H1 (cell line): ENCODE measurements around the gene MCM5. TPM values are rescaled to one million over a fixed set of nuclear protein-coding genes. Genes with fewer than 3 reads are reported as not detected.

ENCODE experiments used
- CTCF ChIA-PET: fragments of 300-600 bp; sonication (Branson Sonifier 250); formaldehyde crosslinking; loops from one replicate; lab custom pipeline; 2021; ENCODE audit not compliant: partially characterized antibody; lab: Charles Lee
- POLR2A ChIA-PET: fragments of 300-600 bp; sonication (Branson Sonifier 250); formaldehyde crosslinking; loops from one replicate; lab custom pipeline; 2021; ENCODE audit warnings: inconsistent platforms; ENCODE audit not compliant: partially characterized antibody; lab: Charles Lee
- DNase-seq, 2 experiments: peaks; one replicate each; pipeline versions ENCODE4 v3.0.0 to v3.0.0-alpha.2; 2010 to 2022; ENCODE audit warnings: low spot score in 2 of 2, low read depth in 1 of 2, mixed read lengths in 1 of 2
- FAIRE-seq: peaks from 2 replicates; lab custom pipeline; 2011; peaks lifted over from hg19 to GRCh38; lab: Jason Lieb, UNC
- H2AFZ ChIP-seq: 2 replicates; pipeline ENCODE4 v1.8.1; 2012; ENCODE audit warnings: low read length, inconsistent platforms
- H2AK5ac ChIP-seq: 2 replicates; pipeline ENCODE4 v1.6.1; 2013; ENCODE audit warnings: low read depth, low read length
- H2BK120ac ChIP-seq: replicated peaks from 2 replicates; pipeline ENCODE3; 2013; ENCODE audit warnings: low read depth, low read length, inconsistent platforms
- H2BK12ac ChIP-seq: 2 replicates; pipeline ENCODE4 v1.6.1; 2013; ENCODE audit warnings: low read depth, low read length
- H2BK15ac ChIP-seq: 2 replicates; pipeline ENCODE4 v1.6.1; 2013; ENCODE audit warnings: low read length
- H2BK20ac ChIP-seq: 2 replicates; pipeline ENCODE4 v1.6.1; 2013; ENCODE audit warnings: low read length
- H2BK5ac ChIP-seq: 2 replicates; pipeline ENCODE4 v1.6.1; 2013; ENCODE audit warnings: low read depth, low read length
- H3K14ac ChIP-seq: 2 replicates; pipeline ENCODE4 v1.6.1; 2013; ENCODE audit warnings: inconsistent platforms; ENCODE audit not compliant: insufficient read length
- H3K18ac ChIP-seq: 2 replicates; pipeline ENCODE4 v1.6.1; 2013; ENCODE audit warnings: low read length; ENCODE audit errors: extremely low read depth
- H3K23ac ChIP-seq: 2 replicates; pipeline ENCODE4 v1.6.1; 2013; ENCODE audit warnings: inconsistent platforms; ENCODE audit not compliant: insufficient read length
- H3K23me2 ChIP-seq: 2 replicates; pipeline ENCODE4 v1.6.1; 2013; ENCODE audit warnings: low read depth, low read length
- H3K27ac ChIP-seq: 2 replicates; pipeline ENCODE4 v1.6.1; 2011; ENCODE audit warnings: low read depth, low read length, inconsistent platforms
- H3K27me3 ChIP-seq, 4 experiments: replicated peaks in 1 of 4; 1 replicate in 1 of 4; 2 replicates in 3 of 4; pipeline versions ENCODE4 v1.6.1 to v1.8.1; 2011 to 2013; ENCODE audit warnings: low read length in 3 of 4, mild to moderate bottlenecking in 3 of 4, inconsistent platforms in 2 of 4, mixed read lengths in 2 of 4, moderate library complexity in 1 of 4; ENCODE audit not compliant: control insufficient read depth in 3 of 4, insufficient read depth in 3 of 4; ENCODE audit errors: extremely low read depth in 1 of 4
- H3K36me3 ChIP-seq, 4 experiments: 2 replicates each; pipeline versions ENCODE4 v1.6.1 to v1.8.1; 2011 to 2013; ENCODE audit warnings: mild to moderate bottlenecking in 4 of 4, low read length in 3 of 4, moderate library complexity in 2 of 4, control low read depth in 1 of 4, inconsistent platforms in 1 of 4; ENCODE audit not compliant: insufficient read depth in 4 of 4, control insufficient read depth in 2 of 4
- H3K4ac ChIP-seq: replicated peaks from 2 replicates; pipeline ENCODE3; 2013; ENCODE audit warnings: low read length, low read depth, mixed read lengths, inconsistent platforms; ENCODE audit not compliant: insufficient read length
- H3K4me1 ChIP-seq, 4 experiments: replicated peaks in 1 of 4; 1 replicate in 1 of 4; 2 replicates in 3 of 4; pipeline versions ENCODE4 v1.6.1 to v1.8.1; 2011 to 2013; ENCODE audit warnings: low read length in 3 of 4, inconsistent platforms in 2 of 4, mixed read lengths in 1 of 4; ENCODE audit not compliant: insufficient read depth in 4 of 4, control insufficient read depth in 3 of 4
- H3K4me2 ChIP-seq, 2 experiments: 2 replicates each; pipeline versions ENCODE4 v1.6.1 to v1.8.1; 2011 to 2013; ENCODE audit warnings: low read depth in 2 of 2, low read length in 2 of 2, control low read depth in 1 of 2, inconsistent platforms in 1 of 2, mild to moderate bottlenecking in 1 of 2; ENCODE audit not compliant: insufficient read depth in 1 of 2
- H3K4me3 ChIP-seq, 4 experiments: fragments of 200-600, 300-600 bp in 1 of 4; sonication (generic), shearing (Covaris generic), sonication (Bioruptor Twin) in 1 of 4; 2 replicates each; pipeline versions ENCODE4 v1.5.1 to v1.8.1; 2011 to 2016; ENCODE audit warnings: low read length in 4 of 4, low read depth in 3 of 4, control low read depth in 2 of 4, inconsistent platforms in 2 of 4, mild to moderate bottlenecking in 2 of 4, mixed read lengths in 1 of 4, moderate library complexity in 1 of 4; ENCODE audit not compliant: insufficient read depth in 2 of 4; ENCODE audit errors: extremely low read depth in 1 of 4
- H3K56ac ChIP-seq: replicated peaks from 2 replicates; pipeline ENCODE3; 2013; ENCODE audit warnings: low read depth, mild to moderate bottlenecking, mixed read lengths, low read length, inconsistent platforms; ENCODE audit not compliant: insufficient read length
- H3K79me1 ChIP-seq: 2 replicates; pipeline ENCODE4 v1.6.1; 2013; ENCODE audit warnings: low read depth, low read length, control low read depth
- H3K79me2 ChIP-seq, 2 experiments: 2 replicates each; pipeline versions ENCODE4 v1.6.1 to v1.8.1; 2012 to 2013; ENCODE audit warnings: low read length in 2 of 2, mild to moderate bottlenecking in 2 of 2, inconsistent platforms in 1 of 2; ENCODE audit not compliant: insufficient read depth in 2 of 2, control insufficient read depth in 1 of 2
- H3K9ac ChIP-seq, 4 experiments: replicated peaks in 1 of 4; 1 replicate in 1 of 4; 2 replicates in 3 of 4; pipeline versions ENCODE4 v1.6.1 to v1.8.1; 2011 to 2013; ENCODE audit warnings: low read depth in 3 of 4, low read length in 3 of 4, control low read depth in 2 of 4, mild to moderate bottlenecking in 2 of 4, moderate library complexity in 2 of 4, inconsistent platforms in 1 of 4; ENCODE audit errors: extremely low read depth in 1 of 4
- H3K9me3 ChIP-seq, 2 experiments: 2 replicates each; pipeline versions ENCODE4 v1.6.1 to v1.8.1; 2012 to 2013; ENCODE audit warnings: mild to moderate bottlenecking in 2 of 2, moderate library complexity in 2 of 2, control low read depth in 1 of 2, inconsistent platforms in 1 of 2, low read depth in 1 of 2, low read length in 1 of 2, mixed read lengths in 1 of 2; ENCODE audit not compliant: insufficient read depth in 2 of 2
- H4K20me1 ChIP-seq, 2 experiments: replicated peaks in 1 of 2; 2 replicates each; pipeline versions ENCODE3 to v1.8.1; 2011 to 2013; ENCODE audit warnings: inconsistent platforms in 2 of 2, low read length in 2 of 2, mild to moderate bottlenecking in 1 of 2; ENCODE audit not compliant: insufficient read depth in 2 of 2, control insufficient read depth in 1 of 2
- H4K5ac ChIP-seq: 2 replicates; pipeline ENCODE4 v1.6.1; 2013; ENCODE audit warnings: low read length, low read depth, mixed read lengths, inconsistent platforms; ENCODE audit not compliant: insufficient read length
- H4K8ac ChIP-seq: 2 replicates; pipeline ENCODE4 v1.8.0; 2013; ENCODE audit warnings: mild to moderate bottlenecking, moderate library complexity, low read length, inconsistent platforms; ENCODE audit not compliant: insufficient read depth; ENCODE audit errors: extremely low read depth
- H4K91ac ChIP-seq: replicated peaks from 2 replicates; pipeline ENCODE3; 2013; ENCODE audit warnings: low read length, mixed read lengths, inconsistent platforms; ENCODE audit not compliant: insufficient read length
- BRCA1 ChIP-seq: IDR thresholded peaks from 2 replicates; pipeline ENCODE4 v1.6.1; 2012; ENCODE audit warnings: low read depth, low read length, improper control_type of control experiment
- TEAD4 ChIP-seq: IDR thresholded peaks from 2 replicates; pipeline ENCODE4 v1.6.1; 2012; ENCODE audit warnings: low read depth, low read length, inconsistent platforms, mixed read lengths
- WGBS, 2 experiments: shearing (Covaris generic) in 1 of 2; methylation state at CpG; one replicate each; pipeline versions ENCODE4 v1.1.6 to v1.1.7; 2013 to 2015; ENCODE audit warnings: low lambda C conversion rate in 2 of 2, mixed read lengths in 2 of 2, inconsistent platforms in 1 of 2, low coverage in 1 of 2, missing lambda C conversion rate in 1 of 2; ENCODE audit not compliant: insufficient replicate concordance in 2 of 2, insufficient coverage in 1 of 2, insufficient read length in 1 of 2; ENCODE audit errors: extremely low coverage in 1 of 2, missing lambda C conversion rate in 1 of 2; 5-methylcytosine and 5-hydroxymethylcytosine counted together
- polyA plus RNA-seq, 7 experiments: library from polyadenylated mRNA; depleted of rRNA in 3 of 7; stranded (reverse) in 5 of 7; unstranded in 2 of 7; fragments of >200 nt in 5 of 7; fragments of 200-250 nt in 2 of 7; gene quantifications; 1 replicate in 5 of 7; 2 replicates in 1 of 7; 4 replicates in 1 of 7; pipeline versions ENCODE4 v1.2.1 to v1.2.3, GENCODE V29; 2011 to 2013; ENCODE audit warnings: missing spikeins in 2 of 7, mixed read lengths in 2 of 7
- total RNA-seq: library from RNA; stranded (reverse); fragmentation: NEBNext Ultra II Directional; extraction: Animal tissue kit (Norgen Biotek cat#: 25700); gene quantifications from 2 replicates; pipeline ENCODE4 v1.2.1, GENCODE V29; 2021

Gene MCM5
- total and polyA plus RNA-seq, 2 of the 8 experiments (the other 6 are each of a cell fraction or from before 2014, with no cell fraction given): 210 to 305 TPM

- CTCF ChIA-PET: interaction anchor here (0.6 to 1.4 kb wide), 4 partner anchors 11 to 68 kb away, joined by 3 read pairs; no protein-coding TSS in a partner anchor
Measured at GRCh38 chr22:35394810-35395563, 5.0 kb upstream of the MCM5 start.

More at GRCh38 chr22:35394810-35395563, 5.0 kb upstream of the MCM5 start:
- Histone ChIP-seq H2AFZ (no peak overlapping the region), H4K91ac (no peak overlapping the region), H2BK5ac (no peak overlapping the region), H3K79me2 (peaks cover 0 to under 1% of the 10 kb centered on the region in 2 experiments; a peak in 1 of 4 replicates), H3K23me2 (no peaks in the 10 kb centered on the region), H3K4me3 (no peak overlapping the region), H3K4me2 (no peak overlapping the region), H2BK120ac (no peak overlapping the region), H2BK12ac (no peak overlapping the region), H3K4ac (no peak overlapping the region), H3K27me3 (no peaks in the 10 kb centered on the region), H3K9me3 (no peaks in the 10 kb centered on the region), H3K14ac (no peak overlapping the region), H2AK5ac (no peak overlapping the region), H4K5ac (no peak overlapping the region), H3K9ac (no peak overlapping the region), H2BK20ac (no peak overlapping the region), H2BK15ac (no peak overlapping the region), H3K79me1 (no peaks in the 10 kb centered on the region), H3K27ac (no peak overlapping the region), H3K56ac (no peak overlapping the region), H4K20me1 (no peaks in the 10 kb centered on the region), H3K4me1 (peaks cover 0 to 5% (median 2%) of the 10 kb centered on the region in 4 experiments; a peak in 3 of 7 replicates), H4K8ac (no peak overlapping the region), H3K36me3 (peaks cover 0 to 8% (median 3%) of the 10 kb centered on the region in 4 experiments; a peak in 7 of 8 replicates), H3K23ac (no peak overlapping the region)
- POLR2A ChIA-PET: interaction anchor here (0.6 to 57.4 kb wide), 6 partner anchors 1 to 628 kb away, joined by 3 to 1995 read pairs (median 4); partner anchors contain the start of genes HMOX1 and MCM5
- FAIRE-seq: no peak
- 96% methylated on average over 4 of the region's 5 CpGs; no CpG with 5 or more reads in 1 of the 2 experiments for WGBS, 2 experiments
- no peak for TF ChIP-seq BRCA1
- no peak for TF ChIP-seq TEAD4
- TF ChIP-seq, all 59 proteins: peak for 0
- DNase-seq: no peak
- H3K18ac ChIP-seq: no peak overlapping the region
